OCI-LY7 (cell line): Measurements from ENCODE around the gene STN1.

Experiments
- CTCF ChIP-seq: fragments of 200-600 bp; sonication (generic); conservative IDR thresholded peaks from 2 replicates; pipeline ENCODE4 v1.5.1; 2014; ENCODE audit warnings: mild to moderate bottlenecking, antibody characterized with exemption, low read length, moderate library complexity, mixed read lengths
- EZH2phosphoT487 ChIP-seq: fragments of 200-600 bp; sonication (generic); IDR thresholded peaks from 2 replicates; pipeline ENCODE4 v1.6.1; 2018; ENCODE audit warnings: low read depth, borderline replicate concordance, mild to moderate bottlenecking, mixed run types, antibody characterized with exemption, low read length, moderate library complexity, mixed read lengths

DNA sequence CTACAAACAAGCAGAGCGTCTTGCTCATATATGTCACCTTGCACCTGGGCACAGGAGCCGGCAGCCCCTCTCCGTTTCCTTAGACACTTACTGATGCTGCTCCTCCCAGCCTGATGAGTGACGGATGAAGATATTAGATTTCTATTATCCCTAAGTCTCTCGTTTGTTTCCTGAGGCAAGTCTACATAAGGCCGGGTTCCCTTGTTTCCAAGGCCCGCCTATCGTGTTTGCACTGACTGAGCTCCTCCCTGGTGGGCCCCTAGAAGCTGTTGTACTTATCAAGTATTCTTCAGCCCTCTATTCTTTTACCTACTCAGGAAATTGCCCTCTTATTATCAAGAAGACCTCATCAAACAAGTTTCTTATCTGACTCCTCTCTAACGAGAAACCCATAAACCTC, 81.1 kb downstream of the STN1 start:
- no peak for TF ChIP-seq CTCF
- no peak for TF ChIP-seq EZH2phosphoT487
